Activated naive CD4-positive, alpha-beta T cell treated with anti-CD3 and anti-CD28 coated beads, Interleukin-2, amount 50 U/mL, for 24 hours (primary cell): ENCODE data around the gene MLXIPL.
"Not testable (repeated sequence)": the region's sequence is repeated elsewhere in the genome, so short reads cannot be mapped to it uniquely, and the experiment has no call there.

ENCODE experiments used
- H3K27ac Mint-ChIP-seq: one replicate; pipeline ENCODE4 v1.8.0; 2021; ENCODE audit warnings: mild to moderate bottlenecking, mixed read lengths
- H3K27me3 Mint-ChIP-seq: one replicate; pipeline ENCODE4 v1.8.0; 2021; ENCODE audit warnings: mixed read lengths
- H3K36me3 Mint-ChIP-seq: one replicate; pipeline ENCODE4 v1.8.0; 2021; ENCODE audit warnings: mixed read lengths
- H3K4me1 Mint-ChIP-seq: one replicate; pipeline ENCODE4 v1.8.0; 2021; ENCODE audit warnings: mixed read lengths
- H3K4me3 Mint-ChIP-seq: one replicate; pipeline ENCODE4 v1.8.0; 2021; ENCODE audit warnings: mild to moderate bottlenecking, mixed read lengths
- H3K9me3 Mint-ChIP-seq: one replicate; pipeline ENCODE4 v1.8.0; 2021; ENCODE audit warnings: mixed read lengths

MLXIPL gene

DNA sequence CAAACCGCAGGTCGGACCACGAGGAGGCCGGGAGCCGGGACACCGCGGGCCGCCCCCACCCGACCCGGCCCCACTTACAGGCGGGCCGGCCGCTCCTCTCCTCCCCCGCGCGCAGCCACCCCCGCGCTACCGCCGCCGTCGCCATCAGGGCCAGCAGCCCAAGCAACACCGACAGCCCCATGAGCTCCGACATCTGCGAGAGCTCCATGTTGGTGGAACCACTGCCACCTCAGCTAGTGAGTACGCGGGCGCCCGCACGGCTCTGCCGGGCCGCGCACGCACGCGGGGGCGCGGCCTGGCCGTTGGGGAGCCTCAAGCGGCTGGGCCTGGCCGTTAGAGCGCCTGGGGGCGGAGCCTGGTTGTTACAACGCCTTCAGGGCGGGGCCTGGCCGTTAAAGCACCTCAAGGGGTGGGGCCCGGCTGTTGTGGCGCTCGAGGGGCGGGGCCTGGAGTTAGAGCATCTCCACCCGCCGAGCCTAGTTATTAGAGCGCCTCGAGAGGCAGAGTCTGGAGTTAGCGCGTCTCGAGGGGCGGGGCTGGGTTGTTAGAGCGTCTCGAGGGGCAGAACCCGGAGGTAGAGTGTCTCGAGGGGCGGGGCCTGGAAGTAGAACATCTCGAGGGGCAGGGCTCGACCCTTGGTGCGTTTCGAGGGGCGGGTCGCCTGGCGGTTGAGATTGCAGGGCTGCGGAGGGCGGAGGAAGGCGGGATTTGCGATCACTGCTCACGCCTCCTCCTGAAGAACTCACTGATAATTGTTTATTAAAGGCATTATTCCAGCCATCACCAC, 45.8 kb downstream of the MLXIPL start, which contains the start of gene TBL2:
Gene TBL2, minus strand, starts transcription at position 238 of the 787 bp plus-strand sequence. Its CDS starts 30 bp downstream, at position 208.
- H3K27me3 Mint-ChIP-seq, result no peaks in the 10 kb centered on the region
- H3K4me3 Mint-ChIP-seq, result peak within 1 kb of the TSS; percentile 98
- peak within 1 kb of the TSS; percentile 99 for H3K27ac Mint-ChIP-seq
- no peaks in the 10 kb centered on the region for H3K9me3 Mint-ChIP-seq
- H3K36me3 Mint-ChIP-seq, result peaks cover 3% of the 10 kb centered on the region
- peaks cover 29% of the 10 kb centered on the region for H3K4me1 Mint-ChIP-seq

DNA sequence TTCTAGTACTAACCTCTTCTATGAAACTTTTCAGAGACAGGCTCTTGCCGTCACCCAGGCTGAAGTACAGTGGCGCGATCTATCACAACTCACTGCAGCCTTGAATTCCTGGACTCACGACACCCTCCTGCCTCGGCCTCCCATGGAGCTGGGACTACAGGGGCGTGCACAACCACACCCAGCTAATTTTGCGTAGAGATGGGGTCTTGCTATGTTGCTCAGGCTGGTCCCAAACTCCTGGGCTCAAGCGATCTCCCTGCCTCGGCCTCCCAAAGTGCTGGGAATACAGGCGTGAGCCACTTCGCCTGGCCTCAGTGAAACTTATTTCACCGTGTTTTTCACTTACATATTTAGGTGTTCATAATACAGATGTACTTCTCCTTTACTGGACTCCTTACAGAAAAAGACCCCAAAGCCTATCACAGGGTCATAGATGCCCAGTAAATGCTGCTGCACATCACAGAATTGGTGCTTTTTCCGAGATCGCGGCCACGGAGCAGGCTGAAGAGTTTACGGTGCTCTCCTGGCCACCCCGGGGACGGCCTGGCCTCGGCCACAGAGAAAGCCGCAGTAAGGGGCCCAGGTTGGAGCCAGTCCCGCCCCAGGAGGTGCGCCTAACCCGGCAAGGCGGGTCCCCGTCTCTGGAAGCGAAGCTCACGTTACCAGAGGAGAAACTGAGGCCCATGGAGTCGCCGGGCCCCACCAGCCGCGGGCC, 46.5 kb downstream of the MLXIPL start:
- Mint-ChIP-seq H3K27me3 (no peaks in the 10 kb centered on the region), H3K4me1 (peaks cover 29% of the 10 kb centered on the region), H3K9me3 (no peaks in the 10 kb centered on the region), H3K27ac (peak overlapping the region; percentile 51), H3K4me3 (peak overlapping the region; percentile 98), H3K36me3 (peaks cover 3% of the 10 kb centered on the region)

DNA sequence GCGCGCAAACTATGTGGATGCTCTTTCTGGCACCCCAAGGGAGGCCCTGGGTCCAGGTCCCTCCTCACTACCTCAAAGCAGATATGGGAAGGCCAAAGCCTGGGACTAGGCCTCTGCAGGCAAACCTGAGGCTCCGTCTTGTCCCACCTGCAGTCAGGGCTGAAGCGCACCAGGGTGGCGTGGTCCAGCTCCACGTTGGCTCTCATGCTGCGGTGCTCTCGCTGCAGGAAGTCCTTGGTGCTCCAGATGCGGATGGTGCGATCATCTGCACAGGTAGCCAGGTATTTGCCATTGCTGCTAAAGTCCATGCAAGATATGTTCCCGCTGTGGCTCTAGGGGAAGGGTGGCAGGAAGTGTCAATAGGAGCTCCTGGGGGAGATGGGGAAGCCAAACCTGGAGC, 50.5 kb downstream of the MLXIPL start:
- H3K27ac Mint-ChIP-seq, result no peak overlapping the region
- no peak overlapping the region for H3K4me3 Mint-ChIP-seq
- H3K4me1 Mint-ChIP-seq, result peaks cover 24% of the 10 kb centered on the region

DNA sequence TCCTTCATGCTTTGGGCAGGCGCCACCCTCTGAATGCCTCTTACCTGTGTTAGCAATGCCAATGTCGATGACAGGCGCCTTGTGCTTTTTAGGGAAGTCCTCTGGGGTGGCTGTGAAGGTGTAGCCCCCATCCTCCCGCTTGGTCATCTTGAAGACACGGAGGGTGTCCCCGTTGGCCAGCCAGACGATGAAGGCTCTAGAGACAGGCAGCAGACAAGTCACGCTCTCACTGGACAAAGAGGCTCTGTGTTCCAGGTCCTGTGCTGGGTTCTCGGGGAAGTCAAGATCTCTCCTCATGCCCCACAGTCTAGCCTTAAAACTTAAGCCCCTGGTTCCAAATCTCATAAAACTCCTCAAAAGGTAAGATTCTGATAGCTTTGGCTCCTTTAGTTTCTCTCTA, 51.0 kb downstream of the MLXIPL start:
- no peak overlapping the region for H3K27ac Mint-ChIP-seq
- no peaks in the 10 kb centered on the region for H3K9me3 Mint-ChIP-seq
- H3K4me3 Mint-ChIP-seq, result no peak overlapping the region
- H3K27me3 Mint-ChIP-seq, result no peaks in the 10 kb centered on the region
- peaks cover 20% of the 10 kb centered on the region for H3K4me1 Mint-ChIP-seq
- H3K36me3 Mint-ChIP-seq, result peaks cover 11% of the 10 kb centered on the region

More for the DNA sequence above, 50.5 kb downstream of the MLXIPL start:
- H3K9me3 Mint-ChIP-seq, result no peaks in the 10 kb centered on the region
- no peaks in the 10 kb centered on the region for H3K27me3 Mint-ChIP-seq
- H3K36me3 Mint-ChIP-seq, result peaks cover 12% of the 10 kb centered on the region

DNA sequence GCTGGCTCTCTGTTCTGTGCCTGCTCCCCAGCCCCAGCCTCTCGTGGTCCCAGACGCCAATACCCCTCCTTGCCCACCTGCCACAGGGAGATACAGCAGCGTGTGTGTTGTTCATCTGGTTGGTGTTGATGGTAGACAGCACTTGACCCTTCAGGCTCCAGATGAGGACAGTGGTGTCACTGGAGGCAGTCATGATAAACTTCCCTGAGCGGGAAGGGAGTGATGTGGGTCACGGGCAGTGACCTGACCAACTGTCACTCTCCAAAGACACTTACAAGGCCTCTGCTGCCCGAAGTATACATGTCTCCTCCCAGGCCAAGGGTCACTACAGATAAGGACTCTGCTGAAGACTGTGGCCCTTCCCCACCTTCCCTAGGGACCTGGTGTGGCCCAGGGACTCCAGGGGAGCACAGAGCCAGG, 51.5 kb downstream of the MLXIPL start:
- H3K4me1 Mint-ChIP-seq, result peaks cover 22% of the 10 kb centered on the region
- H3K9me3 Mint-ChIP-seq, result no peaks in the 10 kb centered on the region
- H3K4me3 Mint-ChIP-seq, result no peak overlapping the region
- no peaks in the 10 kb centered on the region for H3K27me3 Mint-ChIP-seq
- no peak overlapping the region for H3K27ac Mint-ChIP-seq
- H3K36me3 Mint-ChIP-seq, result peaks cover 10% of the 10 kb centered on the region

DNA sequence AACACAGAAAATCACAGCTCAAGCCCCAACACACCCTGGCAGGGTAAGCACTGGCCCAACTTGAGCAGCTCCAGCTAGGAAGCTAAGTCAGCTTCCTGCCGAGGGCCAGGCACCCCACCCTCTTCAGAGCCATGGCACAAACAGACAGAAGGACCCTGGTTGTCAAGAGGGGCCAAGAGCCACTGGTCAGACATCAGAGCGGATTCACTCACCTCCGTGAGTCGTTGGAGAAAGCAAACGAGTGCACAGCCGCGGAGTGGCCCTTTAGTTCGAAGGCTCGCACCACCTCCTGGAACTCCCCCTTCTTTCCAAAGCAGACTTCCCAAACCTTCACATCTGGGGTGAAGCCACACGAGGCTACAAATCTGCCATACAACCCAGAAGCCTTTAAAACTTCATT, 53.3 kb downstream of the MLXIPL start:
- peaks cover 24% of the 10 kb centered on the region for H3K4me1 Mint-ChIP-seq
- H3K9me3 Mint-ChIP-seq, result no peaks in the 10 kb centered on the region
- no peak overlapping the region for H3K4me3 Mint-ChIP-seq
- no peak overlapping the region for H3K27ac Mint-ChIP-seq
- no peaks in the 10 kb centered on the region for H3K27me3 Mint-ChIP-seq
- peaks cover 10% of the 10 kb centered on the region for H3K36me3 Mint-ChIP-seq

DNA sequence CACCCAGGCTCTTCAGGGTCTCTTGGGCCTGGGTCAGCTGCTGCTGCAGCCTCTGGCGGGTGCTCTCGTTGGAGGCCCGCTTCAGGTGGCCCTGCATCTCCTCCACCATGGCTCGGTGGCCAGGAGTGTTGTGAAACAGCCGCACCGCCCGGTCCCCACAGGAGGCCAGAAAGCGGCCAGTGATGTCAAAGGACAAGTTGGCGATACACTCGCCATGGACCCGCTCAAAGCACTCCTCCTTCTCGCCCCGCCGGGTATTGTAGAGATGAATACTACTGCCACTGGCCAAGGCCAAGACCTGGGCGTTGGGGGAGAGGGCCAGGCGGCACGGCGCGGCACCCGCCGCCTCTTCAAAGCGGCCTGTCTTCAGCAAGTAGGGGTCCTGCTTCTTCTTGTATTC, 53.8 kb downstream of the MLXIPL start:
- Mint-ChIP-seq H3K27ac (no peak overlapping the region), H3K9me3 (no peaks in the 10 kb centered on the region), H3K36me3 (peaks cover 10% of the 10 kb centered on the region), H3K4me1 (peaks cover 29% of the 10 kb centered on the region), H3K4me3 (no peak overlapping the region), H3K27me3 (no peaks in the 10 kb centered on the region)

DNA sequence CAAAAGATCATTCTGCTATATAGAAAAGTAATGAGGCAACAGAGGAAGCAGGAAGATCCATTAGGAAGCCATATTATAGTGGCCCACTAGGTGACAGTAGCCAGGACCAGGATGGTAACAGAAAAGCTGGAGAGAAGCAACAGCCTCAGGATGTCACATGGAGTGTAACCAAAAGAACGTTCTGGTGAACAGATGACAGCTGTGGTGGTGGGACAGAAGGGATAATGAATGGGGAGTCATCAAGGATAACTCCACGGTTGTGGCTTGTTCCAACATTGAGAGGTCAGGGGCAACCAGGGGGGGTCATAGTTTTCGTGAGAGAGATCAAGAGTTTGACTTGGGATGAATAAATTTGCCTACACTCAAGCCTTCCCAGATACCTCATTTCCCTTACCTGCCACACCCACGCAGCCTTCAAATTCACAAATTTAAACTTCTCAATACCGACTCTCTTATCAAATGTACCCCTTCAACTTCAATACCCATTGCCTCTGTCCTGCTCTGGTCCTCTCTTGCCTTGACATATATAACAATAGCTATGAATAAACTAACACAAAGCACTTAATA, 55.2 kb downstream of the MLXIPL start:
- Mint-ChIP-seq H3K27ac (no peak overlapping the region), H3K36me3 (peaks cover 9% of the 10 kb centered on the region), H3K4me1 (peaks cover 24% of the 10 kb centered on the region), H3K27me3 (no peaks in the 10 kb centered on the region), H3K4me3 (no peak overlapping the region), H3K9me3 (no peaks in the 10 kb centered on the region)

DNA sequence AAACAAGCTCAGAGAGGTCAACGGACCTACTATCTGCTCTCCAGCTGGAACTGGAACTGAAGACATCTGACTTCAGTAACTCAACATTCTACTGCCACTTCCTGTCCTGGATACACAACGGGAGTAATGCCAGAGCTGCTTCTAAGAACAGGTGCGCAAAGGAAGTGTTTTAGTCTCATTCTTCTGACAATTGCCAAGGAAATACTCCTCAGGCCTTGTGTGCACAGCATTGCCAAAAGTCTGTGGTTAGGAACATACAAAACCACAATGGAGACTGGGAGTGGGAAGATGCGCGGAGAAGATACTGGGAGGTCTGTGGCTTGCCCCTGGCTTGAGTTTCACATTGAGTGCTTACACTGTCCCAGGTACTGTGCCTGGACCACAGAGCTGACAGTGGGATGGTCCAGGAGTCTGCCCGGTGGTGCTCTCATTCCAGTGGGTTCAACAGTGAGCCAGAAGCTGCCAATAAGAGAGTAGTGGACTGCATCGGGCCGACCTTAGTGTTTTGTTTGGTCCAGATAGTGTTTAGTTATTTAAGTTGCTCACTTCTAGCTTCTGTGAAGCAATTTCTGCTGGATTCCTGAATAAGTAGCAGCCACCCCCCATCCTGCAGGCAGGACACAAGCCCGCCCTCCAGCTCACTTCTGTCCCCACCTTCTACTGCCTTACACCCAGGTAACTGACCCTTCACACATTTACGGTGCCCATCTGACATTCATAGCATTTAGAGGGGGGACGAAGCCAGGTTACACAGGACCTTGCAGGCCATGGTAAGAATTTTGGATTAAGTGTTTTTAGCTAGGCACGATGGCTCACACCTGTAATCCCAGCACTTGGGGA, 56.3 kb downstream of the MLXIPL start:
- Mint-ChIP-seq H3K9me3 (no peaks in the 10 kb centered on the region), H3K4me1 (peaks cover 24% of the 10 kb centered on the region), H3K27ac (peak overlapping the region; percentile 46), H3K27me3 (no peaks in the 10 kb centered on the region), H3K4me3 (no peak overlapping the region), H3K36me3 (peaks cover 9% of the 10 kb centered on the region)

DNA sequence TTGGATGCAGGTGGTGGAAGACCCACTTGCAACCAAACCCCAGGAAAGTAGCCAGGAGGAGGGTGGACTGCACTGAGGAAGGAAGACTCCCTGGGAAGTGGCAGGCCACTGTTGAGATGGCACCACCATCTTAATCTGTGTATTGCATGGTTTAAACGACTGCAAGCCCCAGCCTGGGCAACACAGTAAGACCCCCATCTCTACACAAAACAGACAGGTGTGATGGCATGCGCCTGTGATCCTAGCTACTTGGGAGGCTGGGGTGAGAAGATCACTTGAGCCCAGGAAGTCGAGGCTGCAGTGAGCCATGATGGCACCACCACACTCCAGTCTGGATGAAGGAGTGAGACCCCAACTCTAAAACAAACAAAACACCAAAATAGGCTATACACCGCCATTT, 57.2 kb downstream of the MLXIPL start:
- peaks cover 9% of the 10 kb centered on the region for H3K36me3 Mint-ChIP-seq
- no peaks in the 10 kb centered on the region for H3K27me3 Mint-ChIP-seq
- H3K9me3 Mint-ChIP-seq, result no peaks in the 10 kb centered on the region
- H3K27ac Mint-ChIP-seq, result no peak overlapping the region
- H3K4me3 Mint-ChIP-seq, result no peak overlapping the region
- peaks cover 24% of the 10 kb centered on the region for H3K4me1 Mint-ChIP-seq

DNA sequence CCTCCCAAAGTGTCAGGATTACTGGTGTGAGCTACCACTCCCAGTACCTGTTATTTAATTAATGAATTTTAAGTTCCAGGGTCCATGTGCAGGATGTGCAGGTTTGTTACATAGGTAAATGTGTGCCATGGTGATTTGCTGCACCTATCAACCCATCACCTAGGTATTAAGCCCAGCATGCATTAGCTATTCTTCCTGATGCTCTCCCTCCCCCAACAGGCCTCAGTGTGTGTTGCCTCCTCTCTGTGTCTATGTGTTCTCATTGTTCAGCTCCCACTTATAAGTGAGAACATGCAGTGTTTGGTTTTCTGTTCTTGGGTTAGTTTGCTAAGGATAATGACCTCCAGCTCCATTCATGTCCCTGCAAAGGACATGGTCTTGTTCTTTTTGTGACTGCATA, 57.9 kb downstream of the MLXIPL start:
- not testable (repeated sequence) for H3K36me3 Mint-ChIP-seq, H3K27me3 Mint-ChIP-seq, H3K9me3 Mint-ChIP-seq
- H3K4me1 Mint-ChIP-seq, result peaks cover 24% of the 10 kb centered on the region
- H3K27ac Mint-ChIP-seq, result peak overlapping the region; percentile 41
- peak overlapping the region; percentile 76 for H3K4me3 Mint-ChIP-seq

DNA sequence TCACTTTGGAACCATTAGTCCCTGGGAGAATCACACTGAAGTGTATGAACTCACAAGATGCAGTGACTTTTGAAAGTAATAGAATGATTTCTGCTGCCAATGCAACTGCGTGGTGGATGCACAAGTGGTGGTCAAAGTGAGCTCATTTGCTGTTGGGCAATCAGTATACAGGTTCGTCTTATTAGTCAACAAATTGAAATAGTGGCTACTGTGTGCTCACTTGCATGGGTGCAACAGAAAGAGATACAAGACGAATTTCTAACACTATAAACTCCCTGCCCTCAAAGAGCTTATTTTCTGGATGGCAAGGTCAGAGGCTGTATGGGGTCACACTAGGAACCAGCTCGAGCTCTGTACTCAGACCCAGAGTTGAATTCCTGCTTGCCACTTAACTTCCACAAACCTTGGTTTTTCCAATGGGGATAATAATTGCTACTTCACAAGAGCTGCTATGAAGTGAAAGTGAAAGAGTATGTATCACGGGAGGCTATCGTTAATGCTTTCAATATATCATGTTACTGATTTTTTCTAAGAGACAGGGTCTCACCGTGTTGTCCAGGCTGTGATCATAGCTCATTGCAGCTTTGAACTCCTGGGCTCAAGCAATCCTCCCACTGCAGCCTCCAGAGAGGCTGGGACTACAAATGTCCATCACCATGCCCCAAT, 58.5 kb downstream of the MLXIPL start:
- Mint-ChIP-seq H3K4me3 (peak overlapping the region; percentile 76), H3K27ac (no peak overlapping the region)

DNA sequence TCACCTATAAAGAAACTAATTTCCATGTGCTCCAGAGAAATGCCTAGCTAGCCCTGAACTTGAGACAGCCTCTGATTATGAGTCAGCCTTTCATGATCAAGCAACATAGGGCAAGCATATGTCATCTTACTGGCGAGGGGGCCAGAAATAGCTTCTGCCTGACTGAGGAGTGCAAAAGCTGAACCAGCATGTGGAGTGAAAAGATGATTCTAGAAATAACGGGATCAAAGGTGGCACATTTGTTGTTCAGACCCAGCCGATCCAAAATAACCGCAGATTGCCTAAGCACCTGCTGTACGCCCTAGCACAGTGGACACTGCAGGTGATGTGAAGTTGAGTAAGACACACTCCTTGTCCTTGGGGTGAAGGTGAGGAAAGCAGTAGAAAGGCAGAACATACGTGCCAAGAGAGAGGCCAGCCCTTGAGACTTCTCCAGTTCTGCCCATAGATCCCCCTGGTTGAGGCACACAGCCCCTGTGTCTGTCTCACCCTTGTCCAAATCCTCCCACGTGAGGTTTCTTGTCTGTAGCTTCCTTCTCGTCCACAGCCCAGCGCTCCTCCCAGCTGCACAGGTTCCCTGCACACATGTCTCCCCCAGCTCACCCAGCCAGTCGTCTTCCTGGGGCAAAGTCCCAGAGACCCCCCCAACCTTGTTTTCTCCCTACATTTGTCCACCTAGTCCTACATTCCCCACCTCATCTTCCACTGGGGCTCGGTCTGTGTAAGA, 64.0 kb downstream of the MLXIPL start:
- Mint-ChIP-seq H3K4me3 (no peak overlapping the region), H3K4me1 (peaks cover 13% of the 10 kb centered on the region)

More for the DNA sequence above, 58.5 kb downstream of the MLXIPL start:
- Mint-ChIP-seq H3K27me3 (no peaks in the 10 kb centered on the region), H3K4me1 (peaks cover 24% of the 10 kb centered on the region), H3K36me3 (peaks cover 5% of the 10 kb centered on the region), H3K9me3 (no peaks in the 10 kb centered on the region)

More for the DNA sequence above, 64.0 kb downstream of the MLXIPL start:
- H3K36me3 Mint-ChIP-seq, result no peaks in the 10 kb centered on the region
- H3K9me3 Mint-ChIP-seq, result no peaks in the 10 kb centered on the region
- H3K27ac Mint-ChIP-seq, result peak overlapping the region; percentile 65
- H3K27me3 Mint-ChIP-seq, result no peaks in the 10 kb centered on the region
